Testis (tissue), 3 donors: ENCODE results near the gene KCNH6. TPM values are rescaled to one million over a fixed set of nuclear protein-coding genes. Genes with fewer than 3 reads are reported as not detected.

Source experiments
- DNase-seq: peaks from one replicate; pipeline ENCODE4 v3.0.0-alpha.2; 2019
- H3K27ac ChIP-seq, 2 donors: fragments of 200-600 bp; sonication (generic); one replicate each; pipeline ENCODE4 v1.5.1; 2019
- H3K27me3 ChIP-seq: fragments of 200-600 bp; sonication (generic); one replicate; pipeline ENCODE4 v1.5.1; 2019
- H3K36me3 ChIP-seq: fragments of 200-600 bp; sonication (generic); one replicate; pipeline ENCODE4 v1.5.1; 2017; ENCODE audit warnings: low read depth; ENCODE audit errors: missing control alignments
- H3K4me1 ChIP-seq: fragments of 200-600 bp; sonication (generic); one replicate; pipeline ENCODE4 v1.5.1; 2019
- H3K4me3 ChIP-seq, 2 donors: fragments of 200-600 bp; sonication (generic); one replicate each; pipeline ENCODE4 v1.5.1; 2017 to 2019
- H3K9me3 ChIP-seq: fragments of 200-600 bp; sonication (generic); one replicate; pipeline ENCODE4 v1.5.1; 2017
- POLR2A ChIP-seq: fragments of 450-650 bp; IDR thresholded peaks from one replicate; pipeline ENCODE4 v1.6.1; 2017; ENCODE audit warnings: antibody characterized with exemption, mild to moderate bottlenecking, moderate library complexity
- WGBS, 2 donors: methylation state at CpG; one replicate each; pipeline ENCODE4 v1.1.5; 2018; 5-methylcytosine and 5-hydroxymethylcytosine counted together
- intact Hi-C: fragments of 100-400 bp; cut with DNase I; formaldehyde crosslinking; loops from one replicate; pipeline ENCODE4 v1.15.1; 2023; ENCODE audit warnings: low total_unique reads
- polyA plus RNA-seq: library from polyadenylated mRNA; stranded (reverse); fragments of 350-450 nt; fragmentation: Illumina TruSeq; extraction: RNeasy Lipid Tissue Mini Kit (QIAGEN cat#74804); gene quantifications from one replicate; pipeline ENCODE4 v1.2.3, GENCODE V29; 2014; ENCODE audit warnings: low read depth, low replicate concordance; ENCODE audit not compliant: insufficient read depth
- total RNA-seq, 2 donors: library from RNA; depleted of rRNA; stranded (reverse); fragments of >200 nt; gene quantifications; one replicate each; pipeline ENCODE4 v1.2.3, GENCODE V29; 2016
- TF ChIP-seq, protein P1 (sequence below), 3 experiments: fragments of 450-650 bp in 2 of 3; fragments of 200-600 bp in 1 of 3; sonication (generic) in 1 of 3; IDR thresholded peaks; one replicate each; pipeline ENCODE4 v1.5.1; 2016 to 2019; ENCODE audit warnings: antibody characterized with exemption in 3 of 3, mild to moderate bottlenecking in 2 of 3, moderate library complexity in 1 of 3

Gene KCNH6
- total and polyA plus RNA-seq, 3 donors from 2014 or later: 0.79 to 1.7 (median 0.99) TPM

- intact Hi-C loops: loop anchor here (10.0 kb wide), 1 partner anchor 56 kb away; the partner anchor contains the start of gene ACE
- H3K4me1 ChIP-seq: no peaks in the 10 kb centered on the region
- 77 to 80% methylated on average over 1 to 3 of the region's 3 CpGs for WGBS, 2 donors
Measured at GRCh38 chr17:63530557-63531021, 7.4 kb downstream of the KCNH6 start.

DNA sequence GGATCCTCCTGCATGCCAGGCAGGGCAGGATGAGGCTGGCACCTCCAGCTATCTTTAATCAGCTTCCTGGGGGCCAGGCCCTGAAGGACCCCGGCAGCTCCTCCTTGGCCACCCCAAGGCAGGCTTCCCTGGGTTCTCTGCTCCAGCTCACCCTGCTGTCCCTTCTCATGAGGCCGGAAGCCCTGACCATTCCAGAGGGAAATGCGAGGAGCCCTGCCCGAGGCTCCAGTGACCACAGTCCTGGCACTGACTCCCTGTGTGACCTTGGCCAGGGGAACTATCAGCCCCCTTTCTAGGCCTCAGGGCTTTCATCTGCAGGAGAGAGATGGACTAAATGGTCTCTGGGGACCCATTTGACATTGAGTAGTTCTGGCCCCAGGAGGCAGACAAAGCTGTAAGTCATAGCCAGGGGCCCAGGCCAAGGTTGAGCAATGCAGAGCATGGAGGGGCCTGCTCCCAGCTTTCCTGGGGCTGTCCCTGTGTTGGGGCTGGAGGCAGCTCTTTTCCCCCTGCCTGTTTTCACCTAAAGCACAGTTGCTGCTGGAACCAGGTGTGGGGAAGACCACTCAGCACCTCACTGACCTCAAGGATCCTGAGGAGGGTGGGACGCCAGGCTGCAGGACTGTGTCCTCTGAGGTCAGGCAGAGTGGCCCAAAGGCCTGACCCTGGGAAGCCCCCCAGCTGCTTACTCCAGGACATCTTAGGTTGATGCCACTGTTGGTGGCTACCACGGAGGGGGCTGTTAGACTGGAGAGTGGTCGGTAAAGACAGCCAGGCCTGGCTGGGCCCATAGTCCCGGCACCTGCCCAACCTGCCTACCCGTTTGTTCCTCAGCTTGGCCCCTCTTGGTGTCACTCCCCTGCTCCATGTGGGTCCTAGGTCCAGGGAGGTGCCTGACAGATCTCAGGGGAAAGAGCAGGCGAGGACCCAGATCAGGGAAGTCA is 8.1 kb downstream of the KCNH6 start:
- no peaks in the 10 kb centered on the region for H3K9me3 ChIP-seq
- no peaks in the 10 kb centered on the region for H3K4me1 ChIP-seq
- WGBS, 2 donors: 61 to 75% methylated on average over 6 to 10 of the region's 10 CpGs
- intact Hi-C loops: loop anchor here (10.0 kb wide), 1 partner anchor 56 kb away; the partner anchor contains the start of gene ACE
- no peaks in the 10 kb centered on the region for H3K27me3 ChIP-seq
- no peak for DNase-seq
- TF ChIP-seq, protein P1, sequence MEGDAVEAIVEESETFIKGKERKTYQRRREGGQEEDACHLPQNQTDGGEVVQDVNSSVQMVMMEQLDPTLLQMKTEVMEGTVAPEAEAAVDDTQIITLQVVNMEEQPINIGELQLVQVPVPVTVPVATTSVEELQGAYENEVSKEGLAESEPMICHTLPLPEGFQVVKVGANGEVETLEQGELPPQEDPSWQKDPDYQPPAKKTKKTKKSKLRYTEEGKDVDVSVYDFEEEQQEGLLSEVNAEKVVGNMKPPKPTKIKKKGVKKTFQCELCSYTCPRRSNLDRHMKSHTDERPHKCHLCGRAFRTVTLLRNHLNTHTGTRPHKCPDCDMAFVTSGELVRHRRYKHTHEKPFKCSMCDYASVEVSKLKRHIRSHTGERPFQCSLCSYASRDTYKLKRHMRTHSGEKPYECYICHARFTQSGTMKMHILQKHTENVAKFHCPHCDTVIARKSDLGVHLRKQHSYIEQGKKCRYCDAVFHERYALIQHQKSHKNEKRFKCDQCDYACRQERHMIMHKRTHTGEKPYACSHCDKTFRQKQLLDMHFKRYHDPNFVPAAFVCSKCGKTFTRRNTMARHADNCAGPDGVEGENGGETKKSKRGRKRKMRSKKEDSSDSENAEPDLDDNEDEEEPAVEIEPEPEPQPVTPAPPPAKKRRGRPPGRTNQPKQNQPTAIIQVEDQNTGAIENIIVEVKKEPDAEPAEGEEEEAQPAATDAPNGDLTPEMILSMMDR (IDR thresholded peaks at IDR 0.05): no peak
- TF ChIP-seq POLR2A: no peak
- H3K27ac ChIP-seq: no peak overlapping the region
- H3K36me3 ChIP-seq: no peaks in the 10 kb centered on the region
- H3K4me3 ChIP-seq: no peak overlapping the region

More at GRCh38 chr17:63530557-63531021, 7.4 kb downstream of the KCNH6 start:
- H3K27ac ChIP-seq: no peak overlapping the region
- TF ChIP-seq POLR2A: no peak
- TF ChIP-seq, protein P1 (IDR thresholded peaks at IDR 0.05): no peak
- no peaks in the 10 kb centered on the region for H3K27me3 ChIP-seq
- no peaks in the 10 kb centered on the region for H3K9me3 ChIP-seq
- no peaks in the 10 kb centered on the region for H3K36me3 ChIP-seq
- no peak overlapping the region for H3K4me3 ChIP-seq
- DNase-seq: no peak

GRCh38 chr17:63533433-63534077 is 10.4 kb downstream of the KCNH6 start:
- Histone ChIP-seq H3K27ac (no peak overlapping the region), H3K36me3 (no peaks in the 10 kb centered on the region), H3K4me1 (peaks cover 9% of the 10 kb centered on the region), H3K4me3 (no peak overlapping the region), H3K27me3 (no peaks in the 10 kb centered on the region), H3K9me3 (no peaks in the 10 kb centered on the region)
- no peak for DNase-seq
- intact Hi-C loops: loop anchor here (10.0 kb wide), 1 partner anchor 59 kb away; the partner anchor contains the start of gene ACE
- 89 to 92% methylated on average over 19 to 20 of the region's 20 CpGs for WGBS, 2 donors
- no peak for TF ChIP-seq POLR2A
- TF ChIP-seq, protein P1 (IDR thresholded peaks at IDR 0.05): no peak

GRCh38 chr17:63534078-63534570 is 11.0 kb downstream of the KCNH6 start:
- DNase-seq: no peak
- no peak overlapping the region for H3K27ac ChIP-seq
- WGBS, 2 donors: 95% methylated on average over 17 of the region's 17 CpGs
- peaks cover 11% of the 10 kb centered on the region for H3K4me1 ChIP-seq
- TF ChIP-seq, protein P1 (IDR thresholded peaks at IDR 0.05): no peak
- TF ChIP-seq POLR2A: no peak
- intact Hi-C loops: loop anchor here (10.0 kb wide), 1 partner anchor 59 kb away; the partner anchor contains the start of gene ACE
- H3K27me3 ChIP-seq: no peaks in the 10 kb centered on the region
- no peaks in the 10 kb centered on the region for H3K36me3 ChIP-seq
- H3K9me3 ChIP-seq: no peaks in the 10 kb centered on the region
- no peak overlapping the region for H3K4me3 ChIP-seq
